Spleen (tissue), 7 donors: ENCODE measurements around the gene PAX5.

Source experiments
- POLR2A ChIP-seq, 3 donors: fragments of 450-650 bp; IDR thresholded peaks; one replicate each; pipeline ENCODE4 v1.5.1; 2017; ENCODE audit warnings: antibody characterized with exemption in 3 of 3, mild to moderate bottlenecking in 1 of 3
- TF ChIP-seq, protein P1 (sequence below), 11 experiments: fragments of 200-600 bp in 7 of 11; fragments of 450-650 bp in 4 of 11; sonication (generic) in 4 of 11; IDR thresholded peaks in 8 of 11; conservative IDR thresholded peaks in 3 of 11; 1 replicate in 7 of 11; 2 replicates in 4 of 11; pipeline versions ENCODE4 v1.4.0 to v1.8.0; 2016 to 2021; ENCODE audit warnings: antibody characterized with exemption in 11 of 11, inconsistent platforms in 4 of 11, mild to moderate bottlenecking in 1 of 11
- donor health status: DM: no; HTN: no; CAD: no; lungs with moderate emphysema.
- donor health status: DM: no; HTN: no; CAD: no.
- donor health status: DM: no; HTN: no; CAD: no.

DNA sequence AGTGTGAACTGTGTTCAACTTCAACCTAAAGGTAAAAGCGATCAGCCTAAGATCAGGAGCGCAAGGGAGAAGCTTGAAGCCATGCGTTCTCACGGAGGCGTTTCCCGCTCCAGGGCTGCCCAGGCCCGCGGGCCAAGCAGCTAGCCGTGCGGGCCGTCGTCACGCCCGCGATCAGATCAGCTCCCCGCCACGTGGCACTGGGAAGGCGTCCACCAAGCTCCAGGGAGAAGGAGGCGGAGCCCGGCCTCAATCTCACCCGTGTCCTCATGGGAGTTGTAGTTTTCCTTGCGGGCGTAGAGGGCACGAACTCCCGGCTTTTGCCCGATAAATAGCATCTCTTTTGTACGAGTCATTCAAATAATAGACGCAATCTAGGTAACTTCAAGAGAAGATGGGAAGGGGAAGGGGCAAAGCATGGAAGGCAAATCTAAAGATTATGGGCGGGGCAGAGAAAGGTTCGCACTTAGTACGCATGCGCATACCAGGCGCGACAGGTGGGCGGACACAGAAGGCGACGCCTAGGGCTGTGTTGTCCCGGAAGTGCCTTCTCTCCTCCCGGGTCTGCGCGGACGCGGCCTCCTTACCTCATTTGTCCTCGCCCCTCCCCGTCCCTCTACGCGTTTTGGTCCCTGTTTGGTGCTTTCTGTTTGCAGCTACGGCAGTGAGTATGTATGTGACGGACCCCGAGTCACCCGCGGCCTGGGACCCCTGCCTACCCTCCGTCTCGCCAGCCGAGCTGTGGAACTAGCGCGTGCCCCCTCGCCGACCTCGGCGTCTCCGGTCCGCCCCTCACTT is 45.5 kb upstream of the PAX5 start:
- TF ChIP-seq, protein P1, sequence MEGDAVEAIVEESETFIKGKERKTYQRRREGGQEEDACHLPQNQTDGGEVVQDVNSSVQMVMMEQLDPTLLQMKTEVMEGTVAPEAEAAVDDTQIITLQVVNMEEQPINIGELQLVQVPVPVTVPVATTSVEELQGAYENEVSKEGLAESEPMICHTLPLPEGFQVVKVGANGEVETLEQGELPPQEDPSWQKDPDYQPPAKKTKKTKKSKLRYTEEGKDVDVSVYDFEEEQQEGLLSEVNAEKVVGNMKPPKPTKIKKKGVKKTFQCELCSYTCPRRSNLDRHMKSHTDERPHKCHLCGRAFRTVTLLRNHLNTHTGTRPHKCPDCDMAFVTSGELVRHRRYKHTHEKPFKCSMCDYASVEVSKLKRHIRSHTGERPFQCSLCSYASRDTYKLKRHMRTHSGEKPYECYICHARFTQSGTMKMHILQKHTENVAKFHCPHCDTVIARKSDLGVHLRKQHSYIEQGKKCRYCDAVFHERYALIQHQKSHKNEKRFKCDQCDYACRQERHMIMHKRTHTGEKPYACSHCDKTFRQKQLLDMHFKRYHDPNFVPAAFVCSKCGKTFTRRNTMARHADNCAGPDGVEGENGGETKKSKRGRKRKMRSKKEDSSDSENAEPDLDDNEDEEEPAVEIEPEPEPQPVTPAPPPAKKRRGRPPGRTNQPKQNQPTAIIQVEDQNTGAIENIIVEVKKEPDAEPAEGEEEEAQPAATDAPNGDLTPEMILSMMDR (IDR thresholded peaks at IDR 0.05 in 8 of 11, conservative IDR thresholded peaks at IDR 0.05 in 3 of 11), result peak in 1 of 11 experiments; percentile 14
- TF ChIP-seq POLR2A (IDR thresholded peaks at IDR 0.05), result peak in 1 of 3 donors; percentile 88
